Activated CD4-positive, CD25-positive, alpha-beta regulatory T cell (primary cell): ENCODE results near the gene STKLD1.
"Not testable (repeated sequence)": the region's sequence is repeated elsewhere in the genome, so short reads cannot be mapped to it uniquely, and the experiment has no call there.

ENCODE experiments used
- DNase-seq, 4 experiments: peaks; one replicate each; lab custom pipeline; 2025; lab: John Stamatoyannopoulos, UW

The STKLD1 gene

GRCh38 chr9:133375724-133376654 is at the start of gene STKLD1, which contains the start of gene SURF4:
Gene STKLD1, plus strand, starts transcription at chr9:133376366. Its CDS starts 108 bp downstream, at chr9:133376474.
Gene SURF4, minus strand, starts transcription at chr9:133376060. Its CDS starts 91 bp downstream, at chr9:133375969.
- peak; percentile 84 to 90 (median 88) for DNase-seq

- DNase-seq, result not testable (repeated sequence)
These were observed 49.1 kb upstream of the STKLD1 start for GRCh38 chr9:133327021-133327420.

GRCh38 chr9:133327834-133328484 is 48.2 kb upstream of the STKLD1 start:
- no peak for DNase-seq

GRCh38 chr9:133329306-133330156 is 46.6 kb upstream of the STKLD1 start:
- DNase-seq, result not testable (repeated sequence)

GRCh38 chr9:133331221-133331620 is 44.9 kb upstream of the STKLD1 start:
- no peak for DNase-seq

GRCh38 chr9:133331641-133332380 is 44.4 kb upstream of the STKLD1 start:
- no peak for DNase-seq

GRCh38 chr9:133332381-133332730 is 43.8 kb upstream of the STKLD1 start:
- no peak for DNase-seq

GRCh38 chr9:133333011-133333410 is 43.2 kb upstream of the STKLD1 start:
- DNase-seq, result no peak

GRCh38 chr9:133333566-133333965 is 42.6 kb upstream of the STKLD1 start:
- no peak for DNase-seq

GRCh38 chr9:133334161-133334560 is 42.0 kb upstream of the STKLD1 start:
- no peak for DNase-seq

- not testable (repeated sequence) for DNase-seq
These were observed 41.3 kb upstream of the STKLD1 start for GRCh38 chr9:133334888-133335287.

GRCh38 chr9:133335924-133336811 is 40.0 kb upstream of the STKLD1 start, which contains the start of gene SURF6:
Gene SURF6, minus strand, starts transcription at chr9:133336188. Its CDS starts 56 bp downstream, at chr9:133336132.
- DNase-seq, result peak; percentile 86 to 92 (median 90)

- DNase-seq, result no peak
These were observed 36.5 kb upstream of the STKLD1 start for GRCh38 chr9:133339641-133340040.

GRCh38 chr9:133340256-133340655 is 35.9 kb upstream of the STKLD1 start:
- no peak for DNase-seq

GRCh38 chr9:133340916-133341315 is 35.2 kb upstream of the STKLD1 start:
- DNase-seq, result no peak

- no peak for DNase-seq
These were observed 34.6 kb upstream of the STKLD1 start for GRCh38 chr9:133341369-133342068.

- DNase-seq, result no peak
These were observed 34.1 kb upstream of the STKLD1 start for GRCh38 chr9:133342069-133342406.

GRCh38 chr9:133342570-133342969 is 33.6 kb upstream of the STKLD1 start:
- DNase-seq, result no peak

- no peak for DNase-seq
These were observed 32.1 kb upstream of the STKLD1 start for GRCh38 chr9:133344071-133344470.

GRCh38 chr9:133344979-133345378 is 31.2 kb upstream of the STKLD1 start:
- no peak for DNase-seq
